ENCODE measurements around the gene DNAAF2. TPM values are rescaled to one million over a fixed set of nuclear protein-coding genes. Genes with fewer than 3 reads are reported as not detected.
A peak's percentile ranks its signal among the peaks of the same experiment; 100 is the strongest.
"Not testable (repeated sequence)": the region's sequence is repeated elsewhere in the genome, so short reads cannot be mapped to it uniquely, and the experiment has no call there.

The DNAAF2 gene
- total RNA-seq, 4 donors from 2014 or later, result 9.6 to 21.7 (median 19.4) TPM

DNA sequence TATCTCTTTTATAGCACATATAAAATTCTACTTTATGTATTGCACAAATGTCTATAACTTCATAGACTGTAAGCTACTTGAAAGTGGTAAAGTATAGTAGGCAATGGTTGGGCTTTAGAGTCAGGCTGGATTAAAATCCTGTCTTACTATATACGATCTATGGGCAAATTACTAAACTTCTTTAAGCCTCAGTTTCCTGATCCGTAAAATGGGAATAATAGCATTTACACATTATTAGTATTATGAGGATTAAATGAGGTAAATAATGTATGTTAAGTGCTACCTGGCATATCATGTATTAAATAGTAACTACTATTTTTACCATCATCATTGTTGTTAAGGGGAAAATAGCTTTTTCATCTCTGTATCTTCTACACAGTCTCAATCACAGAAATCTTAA is 38.5 kb upstream of the DNAAF2 start:
- H3K27ac ChIP-seq, result no peak overlapping the region
- H3K4me1 ChIP-seq, result no peaks in the 10 kb centered on the region
- no peaks in the 10 kb centered on the region for H3K36me3 ChIP-seq
- TF ChIP-seq, protein P1, sequence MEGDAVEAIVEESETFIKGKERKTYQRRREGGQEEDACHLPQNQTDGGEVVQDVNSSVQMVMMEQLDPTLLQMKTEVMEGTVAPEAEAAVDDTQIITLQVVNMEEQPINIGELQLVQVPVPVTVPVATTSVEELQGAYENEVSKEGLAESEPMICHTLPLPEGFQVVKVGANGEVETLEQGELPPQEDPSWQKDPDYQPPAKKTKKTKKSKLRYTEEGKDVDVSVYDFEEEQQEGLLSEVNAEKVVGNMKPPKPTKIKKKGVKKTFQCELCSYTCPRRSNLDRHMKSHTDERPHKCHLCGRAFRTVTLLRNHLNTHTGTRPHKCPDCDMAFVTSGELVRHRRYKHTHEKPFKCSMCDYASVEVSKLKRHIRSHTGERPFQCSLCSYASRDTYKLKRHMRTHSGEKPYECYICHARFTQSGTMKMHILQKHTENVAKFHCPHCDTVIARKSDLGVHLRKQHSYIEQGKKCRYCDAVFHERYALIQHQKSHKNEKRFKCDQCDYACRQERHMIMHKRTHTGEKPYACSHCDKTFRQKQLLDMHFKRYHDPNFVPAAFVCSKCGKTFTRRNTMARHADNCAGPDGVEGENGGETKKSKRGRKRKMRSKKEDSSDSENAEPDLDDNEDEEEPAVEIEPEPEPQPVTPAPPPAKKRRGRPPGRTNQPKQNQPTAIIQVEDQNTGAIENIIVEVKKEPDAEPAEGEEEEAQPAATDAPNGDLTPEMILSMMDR (IDR thresholded peaks at IDR 0.05), result no peak
- TF ChIP-seq POLR2AphosphoS5 (IDR thresholded peaks at IDR 0.05) (no peak), POLR2A (IDR thresholded peaks at IDR 0.05) (no peak), EP300 (IDR thresholded peaks at IDR 0.05; ENCODE audit: low read depth) (no peak)
- H3K27me3 ChIP-seq, result no peaks in the 10 kb centered on the region
- in situ Hi-C loops (cut with MboI; ENCODE audit: low pct_ligation_motif_present in 1 of 4, low pct_unique_long_range_greater_than_20kb in 1 of 4, low sequenced_read_pairs in 3 of 4) (no loop called here), intact Hi-C loops (cut with DNase I; ENCODE audit: low total_unique reads) (no loop called here)
- 78 to 83% methylated on average over 2 of the region's 2 CpGs for WGBS, 2 donors (ENCODE audit: low coverage in 1 of 2)
- H3K4me3 ChIP-seq, result no peak overlapping the region
- no peak for DNase-seq
- no peaks in the 10 kb centered on the region for H3K9me3 ChIP-seq

GRCh38 chr14:49670475-49670874 is 35.4 kb upstream of the DNAAF2 start:
- no peaks in the 10 kb centered on the region for H3K9me3 ChIP-seq
- no peaks in the 10 kb centered on the region for H3K27me3 ChIP-seq
- H3K4me1 ChIP-seq, result no peaks in the 10 kb centered on the region
- H3K4me3 ChIP-seq, result no peak overlapping the region
- intact Hi-C loops (cut with DNase I; ENCODE audit: low total_unique reads) (no loop called here), in situ Hi-C loops (cut with MboI; ENCODE audit: low pct_ligation_motif_present in 1 of 4, low pct_unique_long_range_greater_than_20kb in 1 of 4, low sequenced_read_pairs in 3 of 4) (no loop called here)
- TF ChIP-seq EP300 (IDR thresholded peaks at IDR 0.05; ENCODE audit: low read depth), result no peak
- TF ChIP-seq, protein P1 (IDR thresholded peaks at IDR 0.05), result no peak
- no peak for TF ChIP-seq POLR2A (IDR thresholded peaks at IDR 0.05)
- TF ChIP-seq POLR2AphosphoS5 (IDR thresholded peaks at IDR 0.05), result no peak
- no peaks in the 10 kb centered on the region for H3K36me3 ChIP-seq
- no peak overlapping the region for H3K27ac ChIP-seq
- no peak for DNase-seq

- no peak overlapping the region for H3K4me3 ChIP-seq
- H3K9me3 ChIP-seq, result no peaks in the 10 kb centered on the region
- H3K4me1 ChIP-seq, result peaks cover 0 to 18% (median 9%) of the 10 kb centered on the region in 4 donors
- TF ChIP-seq, protein P1 (IDR thresholded peaks at IDR 0.05), result no peak
- TF ChIP-seq EP300 (IDR thresholded peaks at IDR 0.05; ENCODE audit: low read depth) (no peak), POLR2AphosphoS5 (IDR thresholded peaks at IDR 0.05) (no peak), POLR2A (IDR thresholded peaks at IDR 0.05) (no peak)
- no peak for DNase-seq
- no peaks in the 10 kb centered on the region for H3K36me3 ChIP-seq
- 55 to 56% methylated on average over 2 of the region's 2 CpGs for WGBS, 2 donors (ENCODE audit: low coverage in 1 of 2)
- in situ Hi-C loops (cut with MboI; ENCODE audit: low pct_ligation_motif_present in 1 of 4, low pct_unique_long_range_greater_than_20kb in 1 of 4, low sequenced_read_pairs in 3 of 4), result no loop called here
- intact Hi-C loops (cut with DNase I; ENCODE audit: low total_unique reads), result no loop called here
- H3K27ac ChIP-seq, result peak overlapping the region; percentile 24 to 71 (median 50)
- no peaks in the 10 kb centered on the region for H3K27me3 ChIP-seq
Observed at GRCh38 chr14:49659526-49660455, 24.7 kb upstream of the DNAAF2 start.

- H3K27ac ChIP-seq; H3K9me3 ChIP-seq; intact Hi-C loops (cut with DNase I; ENCODE audit: low total_unique reads); H3K4me3 ChIP-seq; H3K36me3 ChIP-seq; in situ Hi-C loops (cut with MboI; ENCODE audit: low pct_ligation_motif_present in 1 of 4, low pct_unique_long_range_greater_than_20kb in 1 of 4, low sequenced_read_pairs in 3 of 4); H3K27me3 ChIP-seq: not testable (repeated sequence)
- H3K4me1 ChIP-seq, result peaks cover 0 to 18% (median 9%) of the 10 kb centered on the region in 4 donors
- DNase-seq, result peak; percentile 17
- 71 to 80% methylated on average over 6 of the region's 6 CpGs for WGBS, 2 donors (ENCODE audit: low coverage in 1 of 2)
Observed at GRCh38 chr14:49657500-49657899, 22.5 kb upstream of the DNAAF2 start.

Data from transverse colon (tissue), 4 donors.